ENCODE data around the gene CACNA2D2.

- TF ChIP-seq CTCF (IDR thresholded peaks at IDR 0.05; ENCODE audit: low read length) (no peak), EZH2phosphoT487 (IDR thresholded peaks at IDR 0.05; ENCODE audit: low read length) (no peak), EZH2 (optimal IDR thresholded peaks at IDR 0.05; ENCODE audit: low read depth, low read length) (no peak)
These were observed 21.4 kb downstream of the CACNA2D2 start for GRCh38 chr3:50481992-50482391.
